GM19035 (cell line): Measurements from ENCODE around the gene TAS2R31.
"Not testable (repeated sequence)": the region's sequence is repeated elsewhere in the genome, so short reads cannot be mapped to it uniquely, and the experiment has no call there.

ENCODE experiments used
- ATAC-seq: cut with Tn5 transposase; IDR thresholded peaks from one replicate; pipeline ENCODE4 v1.9.1; 2021; ENCODE audit not compliant: unreplicated experiment

The TAS2R31 gene

GRCh38 chr12:11031307-11031706, at the start of gene TAS2R31:
Gene TAS2R31, minus strand, starts transcription at chr12:11031407. Its CDS starts 72 bp downstream, at chr12:11031335.
- ATAC-seq = no peak

- no peak for ATAC-seq
Observed at GRCh38 chr12:11078246-11078645, 47.0 kb upstream of the TAS2R31 start.

- ATAC-seq = peak; percentile 51
Observed at GRCh38 chr12:11075642-11076041, 44.4 kb upstream of the TAS2R31 start.

GRCh38 chr12:11071414-11071813, 40.2 kb upstream of the TAS2R31 start:
- ATAC-seq = no peak

- ATAC-seq = no peak
Observed at GRCh38 chr12:11070999-11071398, 39.8 kb upstream of the TAS2R31 start.

GRCh38 chr12:11069854-11070365, 38.7 kb upstream of the TAS2R31 start:
- ATAC-seq = no peak

GRCh38 chr12:11067514-11067913, 36.3 kb upstream of the TAS2R31 start:
- no peak for ATAC-seq

GRCh38 chr12:11062194-11062593, 31.0 kb upstream of the TAS2R31 start, which contains the start of gene TAS2R46:
Gene TAS2R46, minus strand, starts transcription at chr12:11062294. Its CDS starts 0 bp downstream, at chr12:11062294.
- not testable (repeated sequence) for ATAC-seq

- no peak for ATAC-seq
Observed at GRCh38 chr12:11059784-11060183, 28.6 kb upstream of the TAS2R31 start.

- no peak for ATAC-seq
Observed at GRCh38 chr12:11059041-11059440, 27.8 kb upstream of the TAS2R31 start.

GRCh38 chr12:11055306-11055705, 24.1 kb upstream of the TAS2R31 start:
- ATAC-seq = no peak

GRCh38 chr12:11049806-11050531, 18.8 kb upstream of the TAS2R31 start:
- not testable (repeated sequence) for ATAC-seq

GRCh38 chr12:11041366-11041765, 10.2 kb upstream of the TAS2R31 start:
- ATAC-seq = not testable (repeated sequence)

GRCh38 chr12:11040162-11040561, 9.0 kb upstream of the TAS2R31 start:
- ATAC-seq = no peak

GRCh38 chr12:11039171-11039570, 8.0 kb upstream of the TAS2R31 start:
- ATAC-seq = no peak

- not testable (repeated sequence) for ATAC-seq
Observed at GRCh38 chr12:11033959-11034358, 2.8 kb upstream of the TAS2R31 start.

GRCh38 chr12:11026118-11026517, 5.1 kb downstream of the TAS2R31 start:
- ATAC-seq = no peak

GRCh38 chr12:11023387-11023786, 7.8 kb downstream of the TAS2R31 start:
- no peak for ATAC-seq

- no peak for ATAC-seq
Observed at GRCh38 chr12:11022520-11022919, 8.7 kb downstream of the TAS2R31 start, which contains the start of gene TAS2R19. Gene TAS2R19, minus strand, starts transcription at chr12:11022620. Its CDS starts 49 bp downstream, at chr12:11022571.

- no peak for ATAC-seq
Observed at GRCh38 chr12:11016937-11017336, 14.3 kb downstream of the TAS2R31 start.

GRCh38 chr12:11015775-11016430, 15.3 kb downstream of the TAS2R31 start:
- ATAC-seq = no peak

- ATAC-seq = no peak
Observed at GRCh38 chr12:11014234-11014633, 17.0 kb downstream of the TAS2R31 start.
